PC-3 (cell line): ENCODE results near the gene ERICH2. TPM values are rescaled to one million over a fixed set of nuclear protein-coding genes. Genes with fewer than 3 reads are reported as not detected.

Source experiments
- ATAC-seq: fragments of 200-7000 bp; cut with Tn5 transposase; 2 replicates; pipeline ENCODE4 v1.9.1; 2020; ENCODE audit warnings: mild to moderate bottlenecking, moderate library complexity
- BruUV-seq: library from RNA; stranded (reverse); fragments of 400-500 nt; replicated peaks from 2 replicates; lab custom pipeline; 2021; lab: Mats Ljungman, UMichigan
- CTCF ChIA-PET: fragments of 300-600 bp; sonication (Branson Sonifier 250); formaldehyde crosslinking; loops from one replicate; lab custom pipeline; 2022; ENCODE audit warnings: antibody characterized with exemption; lab: Charles Lee
- POLR2A ChIA-PET: fragments of 300-600 bp; sonication (Branson Sonifier 250); formaldehyde crosslinking; loops from one replicate; lab custom pipeline; 2022; ENCODE audit warnings: antibody characterized with exemption; ENCODE audit not compliant: unreplicated experiment; lab: Charles Lee
- DNase-seq: peaks from one replicate; pipeline ENCODE4 v3.0.0-alpha.2; 2015
- H2AFZ ChIP-seq: fragments of 300-600 bp; sonication (generic); 2 replicates; pipeline ENCODE4 v1.6.0; 2016; ENCODE audit warnings: antibody characterized with exemption, low read length
- H3F3A ChIP-seq: fragments of 300-600 bp; sonication (generic); one replicate; pipeline ENCODE4 v1.6.0; 2017; ENCODE audit warnings: antibody characterized with exemption, low read length, control low read depth, mild to moderate bottlenecking; ENCODE audit not compliant: unreplicated experiment
- H3K27ac ChIP-seq: fragments of 300-600 bp; sonication (generic); 2 replicates; pipeline ENCODE4 v1.5.1; 2016; ENCODE audit warnings: mild to moderate bottlenecking, low read length
- H3K27me3 ChIP-seq: fragments of 300-600 bp; sonication (generic); 2 replicates; pipeline ENCODE4 v1.6.1; 2016; ENCODE audit warnings: low read length, mixed read lengths
- H3K36me3 ChIP-seq: fragments of 300-600 bp; sonication (generic); 2 replicates; pipeline ENCODE4 v1.6.1; 2016; ENCODE audit warnings: low read depth, mixed run types, low read length, mixed read lengths
- H3K4me1 ChIP-seq: fragments of 300-600 bp; sonication (generic); 2 replicates; pipeline ENCODE4 v1.5.1; 2016; ENCODE audit warnings: low read length; ENCODE audit not compliant: insufficient read depth
- H3K4me2 ChIP-seq: fragments of 300-600 bp; sonication (generic); 2 replicates; pipeline ENCODE4 v1.6.0; 2016; ENCODE audit warnings: low read length
- H3K4me3 ChIP-seq: fragments of 300-600 bp; sonication (generic); 2 replicates; pipeline ENCODE4 v1.5.1; 2016; ENCODE audit warnings: mild to moderate bottlenecking, low read length, mixed read lengths
- H3K79me2 ChIP-seq: fragments of 300-600 bp; sonication (generic); 2 replicates; pipeline ENCODE4 v1.6.1; 2017; ENCODE audit warnings: low read length, mixed read lengths
- H3K9ac ChIP-seq: fragments of 300-600 bp; sonication (generic); 2 replicates; pipeline ENCODE4 v1.6.0; 2016; ENCODE audit warnings: mild to moderate bottlenecking, low read length
- H3K9me2 ChIP-seq: fragments of 300-600 bp; sonication (generic); replicated peaks from 2 replicates; pipeline ENCODE4 v1.6.1; 2016; ENCODE audit warnings: mixed run types, low read length, mixed read lengths
- H3K9me3 ChIP-seq: fragments of 300-600 bp; sonication (generic); 2 replicates; pipeline ENCODE4 v1.6.1; 2016; ENCODE audit warnings: low read length, mixed read lengths
- H4K20me1 ChIP-seq: fragments of 300-600 bp; sonication (generic); 2 replicates; pipeline ENCODE4 v1.6.1; 2016; ENCODE audit warnings: low read length, mixed read lengths
- EZH2 ChIP-seq: fragments of 300-600 bp; sonication (generic); IDR thresholded peaks from one replicate; pipeline ENCODE4 v1.6.1; 2017; ENCODE audit warnings: antibody characterized with exemption, mild to moderate bottlenecking, low read length; ENCODE audit not compliant: unreplicated experiment
- EZH2phosphoT487 ChIP-seq: fragments of 300-600 bp; sonication (generic); IDR thresholded peaks from 2 replicates; pipeline ENCODE4 v1.6.1; 2018; ENCODE audit warnings: mild to moderate bottlenecking, antibody characterized with exemption, low read length, borderline replicate concordance
- intact Hi-C: fragments of 100-400 bp; cut with micrococcal nuclease; formaldehyde crosslinking; loops from 2 replicates; pipeline ENCODE4 v1.9.0; 2023
- total RNA-seq: library from RNA; depleted of rRNA; stranded (reverse); fragments of >200 nt; gene quantifications from 2 replicates; pipeline ENCODE4 v1.2.3, GENCODE V29; 2014
- TF ChIP-seq, protein P1 (sequence below): fragments of 300-600 bp; sonication (generic); conservative IDR thresholded peaks from 2 replicates; pipeline ENCODE4 v1.5.1; 2017; ENCODE audit warnings: antibody characterized with exemption, low read depth, mild to moderate bottlenecking, low read length

The ERICH2 gene
- total RNA-seq, 1 experiment from 2014 or later = 1.9 TPM

DNA sequence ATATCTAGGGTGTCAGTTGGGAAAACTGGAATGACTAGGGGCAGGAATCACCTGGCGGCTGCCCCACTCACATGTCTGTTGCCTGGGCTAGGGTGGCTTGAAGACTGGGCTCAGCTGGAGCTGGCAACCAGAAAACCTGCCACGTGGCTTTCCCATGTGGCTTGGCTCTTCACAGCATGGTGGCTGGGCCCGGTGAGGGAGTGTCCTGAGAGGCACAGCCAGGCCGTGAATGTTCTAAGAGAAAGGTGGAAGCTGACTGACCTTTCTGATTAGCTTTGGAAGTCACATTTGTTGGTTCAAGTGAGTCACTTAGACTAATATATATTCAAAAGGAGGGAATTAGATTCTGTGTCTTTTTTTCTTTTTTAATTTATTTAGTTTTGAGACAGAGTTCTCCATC lies 32.4 kb upstream of the ERICH2 start:
- no peaks in the 10 kb centered on the region for H3K79me2 ChIP-seq
- H3K27ac ChIP-seq = peak overlapping the region; percentile 87
- ChIA-PET POLR2A (no interaction called here), CTCF (no interaction called here)
- no peaks in the 10 kb centered on the region for H3K36me3 ChIP-seq
- intact Hi-C loops = loop anchor here (2.0 to 10.0 kb wide), 3 partner anchors 23 to 363 kb away; partner anchors contain the start of genes ERICH2 and SP5
- no TSS peak for BruUV-seq
- no peak overlapping the region for H3K4me2 ChIP-seq
- DNase-seq (peak; percentile 60), ATAC-seq (peak; percentile 37)
- H3K9me3 ChIP-seq = no peaks in the 10 kb centered on the region
- H3K4me3 ChIP-seq = no peak overlapping the region
- H3F3A ChIP-seq = peaks cover 8% of the 10 kb centered on the region
- H4K20me1 ChIP-seq = no peaks in the 10 kb centered on the region
- peaks cover 28% of the 10 kb centered on the region for H3K4me1 ChIP-seq
- peak overlapping the region; percentile 19; the same call in 1 of the 2 replicates for H3K9ac ChIP-seq
- H2AFZ ChIP-seq = peak overlapping the region; percentile 53
- TF ChIP-seq EZH2phosphoT487 (no peak), EZH2 (no peak)
- TF ChIP-seq, protein P1, sequence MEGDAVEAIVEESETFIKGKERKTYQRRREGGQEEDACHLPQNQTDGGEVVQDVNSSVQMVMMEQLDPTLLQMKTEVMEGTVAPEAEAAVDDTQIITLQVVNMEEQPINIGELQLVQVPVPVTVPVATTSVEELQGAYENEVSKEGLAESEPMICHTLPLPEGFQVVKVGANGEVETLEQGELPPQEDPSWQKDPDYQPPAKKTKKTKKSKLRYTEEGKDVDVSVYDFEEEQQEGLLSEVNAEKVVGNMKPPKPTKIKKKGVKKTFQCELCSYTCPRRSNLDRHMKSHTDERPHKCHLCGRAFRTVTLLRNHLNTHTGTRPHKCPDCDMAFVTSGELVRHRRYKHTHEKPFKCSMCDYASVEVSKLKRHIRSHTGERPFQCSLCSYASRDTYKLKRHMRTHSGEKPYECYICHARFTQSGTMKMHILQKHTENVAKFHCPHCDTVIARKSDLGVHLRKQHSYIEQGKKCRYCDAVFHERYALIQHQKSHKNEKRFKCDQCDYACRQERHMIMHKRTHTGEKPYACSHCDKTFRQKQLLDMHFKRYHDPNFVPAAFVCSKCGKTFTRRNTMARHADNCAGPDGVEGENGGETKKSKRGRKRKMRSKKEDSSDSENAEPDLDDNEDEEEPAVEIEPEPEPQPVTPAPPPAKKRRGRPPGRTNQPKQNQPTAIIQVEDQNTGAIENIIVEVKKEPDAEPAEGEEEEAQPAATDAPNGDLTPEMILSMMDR = no peak
- H3K27me3 ChIP-seq = no peaks in the 10 kb centered on the region
- H3K9me2 ChIP-seq = no peaks in the 10 kb centered on the region

DNA sequence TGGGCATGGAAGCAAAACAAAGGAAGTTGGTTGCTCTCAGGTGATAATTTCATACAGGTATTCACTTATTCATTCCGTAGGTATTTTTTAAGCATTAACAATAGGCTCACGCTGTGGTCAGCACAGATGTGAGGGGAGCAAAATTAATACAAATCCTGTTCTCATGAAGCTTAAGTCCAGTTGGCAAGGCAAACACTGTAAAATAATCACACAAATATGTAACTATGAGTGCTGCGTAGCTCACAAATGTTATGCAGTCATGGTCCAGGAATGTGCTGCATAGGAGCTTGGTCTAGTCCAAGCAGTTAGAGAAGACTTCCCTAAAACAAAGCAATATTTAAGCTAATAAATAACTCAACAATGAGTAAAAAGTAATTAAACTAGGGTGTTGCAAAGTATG lies 31.1 kb upstream of the ERICH2 start:
- Histone ChIP-seq H3K4me2 (peak overlapping the region; percentile 78), H3K9me3 (no peaks in the 10 kb centered on the region)

More for the DNA sequence above, 31.1 kb upstream of the ERICH2 start:
- no peaks in the 10 kb centered on the region for H3K36me3 ChIP-seq
- peak; percentile 98 for DNase-seq
- ChIA-PET POLR2A (interaction anchor here (0.6 to 1.2 kb wide), 3 partner anchors 23 to 86 kb away, joined by 3 to 11 read pairs (median 5); partner anchors contain the start of genes ERICH2 and SP5), CTCF (interaction anchor here (0.6 to 1.5 kb wide), 4 partner anchors 25 to 329 kb away, joined by 3 to 4 read pairs (median 4); partner anchors contain the start of gene ERICH2)
- H3K9ac ChIP-seq = peak overlapping the region; percentile 33
- peaks cover 8% of the 10 kb centered on the region for H3F3A ChIP-seq
- H3K27me3 ChIP-seq = no peaks in the 10 kb centered on the region
- peaks cover 28% of the 10 kb centered on the region for H3K4me1 ChIP-seq
- peak overlapping the region; percentile 87 for H3K27ac ChIP-seq
- intact Hi-C loops = loop anchor here (1.0 to 10.0 kb wide), 4 partner anchors 24 to 364 kb away; partner anchors contain the start of genes ERICH2 and SP5
- H3K4me3 ChIP-seq = peak overlapping the region; percentile 50
- BruUV-seq = no TSS peak
- H2AFZ ChIP-seq = no peak overlapping the region
- no peaks in the 10 kb centered on the region for H3K79me2 ChIP-seq
- H3K9me2 ChIP-seq = no peaks in the 10 kb centered on the region
- peak; percentile 94 for ATAC-seq
- H4K20me1 ChIP-seq = no peaks in the 10 kb centered on the region
- TF ChIP-seq, protein P1 = no peak
- no peak for TF ChIP-seq EZH2phosphoT487
- no peak for TF ChIP-seq EZH2
